Kidney (tissue), 14 donors: ENCODE results near the gene SIT1. TPM values are rescaled to one million over a fixed set of nuclear protein-coding genes. Genes with fewer than 3 reads are reported as not detected.
A peak's percentile ranks its signal among the peaks of the same experiment; 100 is the strongest.

Experiments
- DNase-seq, 5 donors: peaks; one replicate each; pipeline ENCODE4 v3.0.0-alpha.2; 2013 to 2020
- FAIRE-seq: peaks from 2 replicates; lab custom pipeline; 2012; peaks lifted over from hg19 to GRCh38; lab: Jason Lieb, UNC
- H3K27ac ChIP-seq, 2 donors: one replicate each; pipeline ENCODE4 v1.7.0; 2013; ENCODE audit warnings: low read depth in 2 of 2, low read length in 2 of 2, inconsistent platforms in 1 of 2
- H3K27me3 ChIP-seq: one replicate; pipeline ENCODE4 v1.7.1; 2013; ENCODE audit warnings: low read length, inconsistent platforms; ENCODE audit not compliant: control insufficient read depth, insufficient read depth
- H3K36me3 ChIP-seq, 3 donors: one replicate each; pipeline versions ENCODE4 v1.7.0 to v1.7.1; 2013; ENCODE audit warnings: low read length in 3 of 3, control low read depth in 1 of 3, inconsistent platforms in 1 of 3; ENCODE audit not compliant: insufficient read depth in 3 of 3, control insufficient read depth in 2 of 3
- H3K4me1 ChIP-seq, 3 donors: one replicate each; pipeline versions ENCODE4 v1.7.0 to v1.7.1; 2013; ENCODE audit warnings: low read length in 3 of 3, inconsistent platforms in 1 of 3, low read depth in 1 of 3; ENCODE audit not compliant: control insufficient read depth in 2 of 3, insufficient read depth in 2 of 3
- H3K4me3 ChIP-seq, 3 donors: one replicate each; pipeline versions ENCODE4 v1.7.0 to v1.8.1; 2013; ENCODE audit warnings: low read length in 3 of 3, control low read depth in 1 of 3, inconsistent platforms in 1 of 3
- H3K9ac ChIP-seq, 3 donors: one replicate each; pipeline versions ENCODE4 v1.7.0 to v1.7.1; 2013; ENCODE audit warnings: low read length in 3 of 3, control low read depth in 1 of 3, inconsistent platforms in 1 of 3
- H3K9me3 ChIP-seq, 3 donors: one replicate each; pipeline versions ENCODE4 v1.7.0 to v1.7.1; 2013; ENCODE audit warnings: low read length in 3 of 3, control low read depth in 1 of 3, inconsistent platforms in 1 of 3; ENCODE audit not compliant: control insufficient read depth in 2 of 3, insufficient read depth in 1 of 3
- intact Hi-C: fragments of 100-400 bp; cut with DNase I; formaldehyde crosslinking; loops from one replicate; pipeline ENCODE4 v1.11.1; 2022
- polyA plus RNA-seq: library from polyadenylated mRNA; stranded (reverse); fragments of 350-450 nt; fragmentation: Illumina TruSeq; extraction: RNeasy Lipid Tissue Mini Kit (QIAGEN cat#74804); gene quantifications from one replicate; pipeline ENCODE4 v1.2.3, GENCODE V29; 2014; ENCODE audit warnings: low read depth, low replicate concordance; ENCODE audit not compliant: insufficient read depth
- total RNA-seq: library from RNA; stranded (reverse); fragmentation: NEBNext Ultra II Directional; extraction: Animal tissue kit (Norgen Biotek cat#: 25700); gene quantifications from one replicate; pipeline ENCODE4 v1.2.1, GENCODE V29; 2021
- TF ChIP-seq, protein P1 (sequence below): IDR thresholded peaks from 3 replicates; pipeline ENCODE4 v1.5.1; 2012; ENCODE audit warnings: mild to moderate bottlenecking, moderate library complexity, borderline replicate concordance; ENCODE audit not compliant: insufficient read depth; ENCODE audit errors: extremely low read depth
- donor health status: control.
- donor health status: control.
- donor health status: control.
- donor health status: control.
- donor health status: control.
- donor health status: DM: yes; HTN: yes; CAD: no.
- donor health status: Normal renal cell carcinoma (clear cell type).

The SIT1 gene
- total and polyA plus RNA-seq, 2 donors from 2014 or later: 0.32 to 3.1 TPM

- H3K9me3 ChIP-seq: no peaks in the 10 kb centered on the region
- no peak overlapping the region for H3K27ac ChIP-seq
- TF ChIP-seq, protein P1, sequence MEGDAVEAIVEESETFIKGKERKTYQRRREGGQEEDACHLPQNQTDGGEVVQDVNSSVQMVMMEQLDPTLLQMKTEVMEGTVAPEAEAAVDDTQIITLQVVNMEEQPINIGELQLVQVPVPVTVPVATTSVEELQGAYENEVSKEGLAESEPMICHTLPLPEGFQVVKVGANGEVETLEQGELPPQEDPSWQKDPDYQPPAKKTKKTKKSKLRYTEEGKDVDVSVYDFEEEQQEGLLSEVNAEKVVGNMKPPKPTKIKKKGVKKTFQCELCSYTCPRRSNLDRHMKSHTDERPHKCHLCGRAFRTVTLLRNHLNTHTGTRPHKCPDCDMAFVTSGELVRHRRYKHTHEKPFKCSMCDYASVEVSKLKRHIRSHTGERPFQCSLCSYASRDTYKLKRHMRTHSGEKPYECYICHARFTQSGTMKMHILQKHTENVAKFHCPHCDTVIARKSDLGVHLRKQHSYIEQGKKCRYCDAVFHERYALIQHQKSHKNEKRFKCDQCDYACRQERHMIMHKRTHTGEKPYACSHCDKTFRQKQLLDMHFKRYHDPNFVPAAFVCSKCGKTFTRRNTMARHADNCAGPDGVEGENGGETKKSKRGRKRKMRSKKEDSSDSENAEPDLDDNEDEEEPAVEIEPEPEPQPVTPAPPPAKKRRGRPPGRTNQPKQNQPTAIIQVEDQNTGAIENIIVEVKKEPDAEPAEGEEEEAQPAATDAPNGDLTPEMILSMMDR: no peak
- peaks cover 0 to 10% (median 3%) of the 10 kb centered on the region in 3 donors for H3K36me3 ChIP-seq
- no peaks in the 10 kb centered on the region for H3K27me3 ChIP-seq
- no peak for FAIRE-seq
- H3K4me1 ChIP-seq: peaks cover 0 to 10% (median 9%) of the 10 kb centered on the region in 3 donors
- H3K9ac ChIP-seq: no peak overlapping the region
- no peak overlapping the region for H3K4me3 ChIP-seq
- DNase-seq: peak in 2 of 5 donors; percentile 52 to 60
- intact Hi-C loops: no loop called here
These were observed 5.6 kb upstream of the SIT1 start for GRCh38 chr9:35656348-35656747.

DNA sequence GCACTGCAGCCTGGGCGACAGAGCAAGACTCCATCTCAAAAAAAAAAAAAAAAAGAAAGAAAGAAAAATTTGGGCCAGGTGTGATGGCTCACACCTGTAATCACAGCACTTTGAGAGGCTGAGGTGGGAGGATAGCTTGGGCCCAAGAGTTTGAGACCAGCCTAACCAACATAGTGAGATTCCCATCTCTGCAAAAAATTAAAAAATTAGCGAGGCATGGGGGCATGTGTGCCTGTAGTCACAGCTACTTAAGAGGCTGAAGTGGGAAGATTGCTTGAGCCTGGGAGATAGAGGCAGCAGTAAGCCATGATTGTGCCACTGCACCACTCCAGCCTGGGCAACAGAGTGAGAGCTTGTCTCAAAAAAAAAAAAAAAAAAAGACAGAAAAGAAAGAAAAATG is 2.9 kb upstream of the SIT1 start:
- no peaks in the 10 kb centered on the region for H3K36me3 ChIP-seq
- TF ChIP-seq, protein P1: no peak
- H3K9ac ChIP-seq: no peak overlapping the region
- no peak overlapping the region for H3K27ac ChIP-seq
- no peak overlapping the region for H3K4me3 ChIP-seq
- intact Hi-C loops: no loop called here
- no peak for FAIRE-seq
- H3K4me1 ChIP-seq: peaks cover 0 to 4% (median 4%) of the 10 kb centered on the region in 3 donors
- peak in 1 of 5 donors; percentile 2 for DNase-seq
- H3K27me3 ChIP-seq: no peaks in the 10 kb centered on the region
- no peaks in the 10 kb centered on the region for H3K9me3 ChIP-seq

DNA sequence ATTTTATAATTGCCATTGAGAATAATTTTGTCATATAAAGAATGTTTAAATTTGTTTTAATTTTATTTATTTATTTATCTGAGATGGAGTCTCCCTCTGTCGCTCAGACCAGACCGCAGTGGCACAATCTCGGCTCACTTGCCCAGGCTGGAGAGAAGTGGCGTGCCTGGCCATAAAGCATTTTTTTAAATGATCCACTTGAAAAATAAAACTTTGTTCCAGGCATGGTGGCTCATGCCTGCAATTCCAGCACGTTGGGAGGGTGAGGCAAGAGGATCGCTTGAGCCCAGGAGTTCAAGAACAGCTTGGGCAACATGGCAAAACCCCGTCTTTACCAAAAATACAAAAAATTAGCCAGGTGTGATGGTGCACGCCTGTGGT is 2.1 kb upstream of the SIT1 start:
- peak in 2 of 5 donors; percentile 22 to 24 for DNase-seq
- Histone ChIP-seq H3K9me3 (no peaks in the 10 kb centered on the region), H3K36me3 (no peaks in the 10 kb centered on the region), H3K27me3 (no peaks in the 10 kb centered on the region), H3K9ac (no peak overlapping the region), H3K4me1 (peaks cover 0 to 4% (median 4%) of the 10 kb centered on the region in 3 donors), H3K27ac (no peak overlapping the region), H3K4me3 (no peak overlapping the region)
- intact Hi-C loops: no loop called here
- FAIRE-seq: no peak
- TF ChIP-seq, protein P1: no peak
